GM19043 (cell line): ENCODE results near the gene ZNF70.

Source experiments
- ATAC-seq: cut with Tn5 transposase; IDR thresholded peaks from one replicate; pipeline ENCODE4 v1.9.1; 2021; ENCODE audit warnings: low read depth; ENCODE audit not compliant: unreplicated experiment

Gene ZNF70

GRCh38 chr22:23695571-23696325 lies 55.2 kb downstream of the ZNF70 start:
- ATAC-seq: no peak

GRCh38 chr22:23695141-23695540 lies 55.8 kb downstream of the ZNF70 start:
- no peak for ATAC-seq

GRCh38 chr22:23693979-23694680 lies 56.8 kb downstream of the ZNF70 start:
- no peak for ATAC-seq

GRCh38 chr22:23692598-23693291 lies 58.2 kb downstream of the ZNF70 start:
- no peak for ATAC-seq

GRCh38 chr22:23691748-23692423 lies 59.0 kb downstream of the ZNF70 start:
- ATAC-seq: no peak

- ATAC-seq: no peak
These were observed 60.2 kb downstream of the ZNF70 start, which contains the start of gene RGL4 for GRCh38 chr22:23690713-23691112. Gene RGL4, plus strand, starts transcription at chr22:23691013. Its CDS starts 1,018 bp downstream, at chr22:23692031.

- ATAC-seq: no peak
These were observed 61.5 kb downstream of the ZNF70 start for GRCh38 chr22:23689414-23689813.
